Right atrium auricular region (tissue), 2 donors: ENCODE data around the gene ZSWIM3. TPM values are rescaled to one million over a fixed set of nuclear protein-coding genes. Genes with fewer than 3 reads are reported as not detected.

Experiments used
- DNase-seq: peaks from one replicate; pipeline ENCODE4 v3.0.0-alpha.2; 2019; ENCODE audit warnings: low spot score
- H3K27ac ChIP-seq, 2 donors: fragments of 200-600 bp; sonication (generic); 1 replicate in 1 of 2; 2 replicates in 1 of 2; pipeline ENCODE4 v1.5.1; 2016 to 2019
- H3K27me3 ChIP-seq, 2 donors: fragments of 200-600 bp; sonication (generic); one replicate each; pipeline versions ENCODE4 v1.5.1 to v1.6.0; 2017 to 2019
- H3K36me3 ChIP-seq: fragments of 200-600 bp; sonication (generic); one replicate; pipeline ENCODE4 v1.5.1; 2016
- H3K4me1 ChIP-seq, 2 donors: fragments of 200-600 bp; sonication (generic); one replicate each; pipeline versions ENCODE4 v1.5.1 to v1.6.0; 2017 to 2019
- H3K4me3 ChIP-seq, 2 donors: fragments of 200-600 bp; sonication (generic); 1 replicate in 1 of 2; 2 replicates in 1 of 2; pipeline ENCODE4 v1.5.1; 2017 to 2019; ENCODE audit warnings: mild to moderate bottlenecking in 1 of 2, moderate library complexity in 1 of 2
- H3K9me3 ChIP-seq, 2 donors: fragments of 200-600 bp; sonication (generic); one replicate each; pipeline ENCODE4 v1.5.1; 2019
- CTCF ChIP-seq, 2 donors: fragments of 200-600 bp; sonication (generic); IDR thresholded peaks; one replicate each; pipeline ENCODE4 v1.5.1; 2019; ENCODE audit warnings: antibody characterized with exemption in 2 of 2
- total RNA-seq, 2 donors: library from RNA; depleted of rRNA; stranded (reverse); fragments of >200 nt; gene quantifications; one replicate each; pipeline ENCODE4 v1.1.0, GENCODE V29; 2016

Gene ZSWIM3
- total RNA-seq, 2 donors from 2014 or later: 2.4 to 3.7 TPM

GRCh38 chr20:45907219-45907948, 50.0 kb downstream of the ZSWIM3 start:
- Histone ChIP-seq H3K9me3 (no peaks in the 10 kb centered on the region), H3K4me1 (peaks cover 0 to 24% of the 10 kb centered on the region in 2 donors), H3K27ac (no peak overlapping the region), H3K4me3 (no peak overlapping the region), H3K27me3 (no peaks in the 10 kb centered on the region), H3K36me3 (peaks cover 12% of the 10 kb centered on the region)
- TF ChIP-seq CTCF (IDR thresholded peaks at IDR 0.05): no peak
- no peak for DNase-seq

GRCh38 chr20:45908084-45908483, 50.7 kb downstream of the ZSWIM3 start:
- Histone ChIP-seq H3K27ac (no peak overlapping the region), H3K27me3 (no peaks in the 10 kb centered on the region)
- no peak for TF ChIP-seq CTCF (IDR thresholded peaks at IDR 0.05)

GRCh38 chr20:45909336-45909808, 52.0 kb downstream of the ZSWIM3 start:
- Histone ChIP-seq H3K27ac (no peak overlapping the region), H3K27me3 (no peaks in the 10 kb centered on the region), H3K36me3 (peaks cover 6% of the 10 kb centered on the region), H3K4me3 (no peak overlapping the region), H3K4me1 (peaks cover 0 to 31% of the 10 kb centered on the region in 2 donors), H3K9me3 (no peaks in the 10 kb centered on the region)
- DNase-seq: no peak
- TF ChIP-seq CTCF (IDR thresholded peaks at IDR 0.05): no peak

More at GRCh38 chr20:45908084-45908483, 50.7 kb downstream of the ZSWIM3 start:
- no peaks in the 10 kb centered on the region for H3K9me3 ChIP-seq
- H3K4me1 ChIP-seq: peaks cover 0 to 31% of the 10 kb centered on the region in 2 donors
- H3K4me3 ChIP-seq: no peak overlapping the region
- peaks cover 12% of the 10 kb centered on the region for H3K36me3 ChIP-seq
- DNase-seq: no peak

- H3K27me3 ChIP-seq: no peaks in the 10 kb centered on the region
- peak overlapping the region; percentile 42 to 58 for H3K4me3 ChIP-seq
- no peaks in the 10 kb centered on the region for H3K9me3 ChIP-seq
Observed at GRCh38 chr20:45909817-45910669, 52.6 kb downstream of the ZSWIM3 start.

More at GRCh38 chr20:45909817-45910669, 52.6 kb downstream of the ZSWIM3 start:
- Histone ChIP-seq H3K36me3 (peaks cover 6% of the 10 kb centered on the region), H3K4me1 (peaks cover 0 to 31% of the 10 kb centered on the region in 2 donors), H3K27ac (peak overlapping the region; percentile 17 to 82)
- TF ChIP-seq CTCF (IDR thresholded peaks at IDR 0.05): no peak
- DNase-seq: no peak
